ENCODE data around the gene PRDM15. TPM values are rescaled to one million over a fixed set of nuclear protein-coding genes. Genes with fewer than 3 reads are reported as not detected.

The PRDM15 gene
- total RNA-seq, 4 donors from 2014 or later = 4.7 to 9.2 (median 5.4) TPM

- Histone ChIP-seq H3K27ac (no peak overlapping the region), H3K27me3 (no peaks in the 10 kb centered on the region), H3K36me3 (peaks cover 5 to 55% (median 9%) of the 10 kb centered on the region in 3 donors), H3K9me3 (no peaks in the 10 kb centered on the region), H3K4me3 (no peak overlapping the region), H3K4me1 (peaks cover 0 to 4% (median 2%) of the 10 kb centered on the region in 3 donors)
- no peak for DNase-seq
- WGBS, 2 donors = 96 to 97% methylated on average over 9 to 20 of the region's 23 CpGs
- intact Hi-C loops (cut with DNase I) = no loop called here
- TF ChIP-seq POLR2A (IDR thresholded peaks at IDR 0.05) = no peak
- no peak for TF ChIP-seq CTCF (IDR thresholded peaks at IDR 0.05)
These were observed 19.7 kb downstream of the PRDM15 start for GRCh38 chr21:41859297-41859980.

GRCh38 chr21:41858466-41859296 lies 20.5 kb downstream of the PRDM15 start:
- intact Hi-C loops (cut with DNase I) = no loop called here
- Histone ChIP-seq H3K36me3 (peaks cover 5 to 63% (median 15%) of the 10 kb centered on the region in 3 donors), H3K4me3 (no peak overlapping the region), H3K27me3 (no peaks in the 10 kb centered on the region), H3K4me1 (peaks cover 0 to 4% (median 2%) of the 10 kb centered on the region in 3 donors), H3K9me3 (no peaks in the 10 kb centered on the region), H3K27ac (no peak overlapping the region)
- TF ChIP-seq CTCF (IDR thresholded peaks at IDR 0.05) (no peak), POLR2A (IDR thresholded peaks at IDR 0.05) (no peak)
- no peak for DNase-seq
- 86 to 93% methylated on average over 7 to 13 of the region's 27 CpGs for WGBS, 2 donors

GRCh38 chr21:41857771-41858300 lies 21.3 kb downstream of the PRDM15 start:
- WGBS, 2 donors = 93 to 98% methylated on average over 9 to 13 of the region's 14 CpGs
- TF ChIP-seq POLR2A (IDR thresholded peaks at IDR 0.05) (no peak), CTCF (IDR thresholded peaks at IDR 0.05) (no peak)
- no peaks in the 10 kb centered on the region for H3K27me3 ChIP-seq
- H3K4me1 ChIP-seq = no peaks in the 10 kb centered on the region
- H3K27ac ChIP-seq = no peak overlapping the region
- peaks cover 5 to 71% (median 15%) of the 10 kb centered on the region in 3 donors for H3K36me3 ChIP-seq
- H3K4me3 ChIP-seq = no peak overlapping the region
- no peak for DNase-seq
- H3K9me3 ChIP-seq = no peaks in the 10 kb centered on the region
- intact Hi-C loops (cut with DNase I) = no loop called here

- Histone ChIP-seq H3K9me3 (no peaks in the 10 kb centered on the region), H3K36me3 (peaks cover 5 to 84% (median 15%) of the 10 kb centered on the region in 3 donors), H3K4me1 (no peaks in the 10 kb centered on the region), H3K27me3 (no peaks in the 10 kb centered on the region), H3K4me3 (no peak overlapping the region), H3K27ac (no peak overlapping the region)
- no peak for TF ChIP-seq CTCF (IDR thresholded peaks at IDR 0.05)
- no peak for TF ChIP-seq POLR2A (IDR thresholded peaks at IDR 0.05)
- intact Hi-C loops (cut with DNase I) = no loop called here
- WGBS, 2 donors = 83 to 91% methylated on average over 10 of the region's 10 CpGs
- DNase-seq = no peak
These were observed 22.6 kb downstream of the PRDM15 start for GRCh38 chr21:41856572-41856971.

Data from esophagus squamous epithelium (tissue), 5 donors.